ENCODE results near the gene EEF1G.
"Not testable (repeated sequence)": the region's sequence is repeated elsewhere in the genome, so short reads cannot be mapped to it uniquely, and the experiment has no call there.

The EEF1G gene, protein sequence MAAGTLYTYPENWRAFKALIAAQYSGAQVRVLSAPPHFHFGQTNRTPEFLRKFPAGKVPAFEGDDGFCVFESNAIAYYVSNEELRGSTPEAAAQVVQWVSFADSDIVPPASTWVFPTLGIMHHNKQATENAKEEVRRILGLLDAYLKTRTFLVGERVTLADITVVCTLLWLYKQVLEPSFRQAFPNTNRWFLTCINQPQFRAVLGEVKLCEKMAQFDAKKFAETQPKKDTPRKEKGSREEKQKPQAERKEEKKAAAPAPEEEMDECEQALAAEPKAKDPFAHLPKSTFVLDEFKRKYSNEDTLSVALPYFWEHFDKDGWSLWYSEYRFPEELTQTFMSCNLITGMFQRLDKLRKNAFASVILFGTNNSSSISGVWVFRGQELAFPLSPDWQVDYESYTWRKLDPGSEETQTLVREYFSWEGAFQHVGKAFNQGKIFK

DNA sequence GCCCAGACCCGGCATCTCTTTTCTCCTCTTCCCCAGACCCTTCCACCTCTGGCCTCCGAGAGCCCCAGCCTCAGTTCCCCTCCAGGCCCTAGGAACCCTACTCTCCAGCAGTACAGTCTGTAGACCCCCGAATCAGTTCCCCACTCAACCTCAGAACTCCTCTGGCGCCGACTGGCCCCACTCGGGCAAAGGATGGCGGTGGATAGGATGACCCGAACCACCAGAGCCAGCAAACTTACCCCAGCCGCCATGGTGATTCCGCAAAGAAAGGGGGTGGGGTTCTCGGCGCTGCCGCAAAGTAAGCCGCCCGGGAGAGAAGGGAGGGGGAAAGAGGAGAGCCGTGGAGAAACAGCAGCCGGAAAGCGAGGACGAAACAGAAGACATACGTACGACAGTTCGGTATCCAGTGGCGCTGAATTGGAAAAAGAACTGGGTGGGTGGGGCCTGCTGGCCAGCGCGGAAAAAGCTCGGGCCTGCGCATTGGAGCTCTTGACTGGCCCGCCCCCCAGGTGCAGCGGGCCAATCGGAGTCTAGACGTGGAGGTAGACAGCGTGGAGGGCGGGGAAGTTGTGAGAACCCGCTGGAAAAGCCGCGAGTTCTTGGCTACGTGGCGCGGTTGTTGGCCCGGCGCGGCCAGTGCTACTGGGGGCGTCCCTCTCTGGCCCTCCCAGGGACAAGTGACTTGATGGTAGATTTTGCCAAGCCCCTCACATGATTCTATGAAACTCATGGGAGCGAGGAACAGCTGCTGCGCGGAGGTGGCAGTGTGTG is at the start of gene EEF1G:
Gene EEF1G, minus strand, starts transcription at position 300 of the 771 bp plus-strand sequence. Its CDS starts 49 bp downstream, at position 251.
- peak; percentile 100 for DNase-seq

DNA sequence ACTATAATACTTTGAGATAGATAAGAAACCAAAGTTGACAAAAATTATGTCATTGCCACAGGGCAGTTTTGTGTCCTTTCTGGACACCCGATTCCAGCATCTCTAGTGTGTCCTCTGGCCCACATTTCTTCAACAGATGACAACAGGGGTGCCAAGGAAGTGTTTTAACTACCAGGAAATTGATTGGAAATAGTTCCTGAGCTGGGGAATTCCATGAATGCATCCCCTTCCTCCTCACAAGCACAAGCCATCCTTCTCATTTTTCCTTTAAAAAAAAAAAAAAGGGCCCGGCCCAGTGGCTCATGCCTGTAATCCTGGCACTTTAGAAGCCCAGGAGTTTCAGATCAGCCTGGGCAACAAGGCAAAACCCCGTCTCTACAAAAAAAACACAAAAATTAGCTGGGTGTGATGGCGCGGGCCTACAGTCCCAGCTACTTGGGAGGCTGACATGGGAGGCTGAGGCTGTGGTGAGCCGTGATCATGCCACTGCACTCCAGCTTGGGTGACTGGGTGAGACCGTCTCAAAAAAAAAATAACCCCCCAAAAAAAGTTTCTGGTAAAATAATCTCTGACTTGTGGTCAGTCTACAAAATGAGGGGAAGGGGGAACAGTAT is 48.9 kb upstream of the EEF1G start:
- no peak for DNase-seq

DNA sequence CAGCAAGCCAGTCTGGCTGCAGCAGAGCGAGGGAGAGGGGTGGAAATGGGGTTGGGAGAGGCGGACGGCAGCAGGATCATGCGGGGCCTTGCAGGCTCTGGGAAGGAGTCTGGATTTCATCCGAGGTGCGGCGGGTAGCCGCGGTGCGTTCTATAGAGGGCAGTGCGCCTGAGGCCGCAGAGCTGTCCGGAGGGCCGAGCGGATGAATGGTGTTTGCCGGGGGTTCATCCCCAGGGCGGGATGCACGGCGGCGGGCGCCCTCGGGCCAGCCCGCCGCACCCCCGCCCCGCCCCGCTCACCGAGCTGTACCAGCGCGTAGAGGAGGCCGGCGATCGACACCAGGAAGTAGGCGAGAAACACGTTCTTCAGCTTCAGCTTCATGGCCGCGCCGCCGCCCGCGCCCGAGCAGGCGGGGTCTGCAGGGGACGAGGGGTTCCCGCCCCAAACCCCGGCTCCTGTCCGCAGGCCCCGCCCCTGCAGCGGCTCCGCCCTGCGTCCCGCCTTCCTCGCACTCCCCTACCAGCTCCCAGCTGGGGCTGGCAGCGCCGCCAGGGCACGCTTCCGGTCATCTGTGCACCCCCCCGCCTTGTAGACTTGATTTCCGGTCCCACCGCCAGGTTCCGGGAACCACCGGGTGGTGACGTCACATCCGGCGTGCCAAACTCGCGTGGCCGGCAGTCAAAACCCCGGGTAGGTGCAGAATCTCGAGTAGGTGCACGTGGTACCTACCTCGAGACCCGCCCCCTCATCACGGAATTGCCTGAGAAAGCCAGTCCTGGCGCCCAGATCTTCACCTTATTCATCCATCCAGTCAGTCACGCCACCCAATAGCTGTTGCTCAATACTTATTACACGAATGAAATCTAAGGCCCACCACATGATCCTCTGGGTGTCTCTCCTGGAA is 48.1 kb upstream of the EEF1G start, which contains the start of gene B3GAT3:
Gene B3GAT3, minus strand, starts transcription at position 420 of the 904 bp plus-strand sequence. Its CDS starts 39 bp downstream, at position 381.
- peak; percentile 98 for DNase-seq

DNA sequence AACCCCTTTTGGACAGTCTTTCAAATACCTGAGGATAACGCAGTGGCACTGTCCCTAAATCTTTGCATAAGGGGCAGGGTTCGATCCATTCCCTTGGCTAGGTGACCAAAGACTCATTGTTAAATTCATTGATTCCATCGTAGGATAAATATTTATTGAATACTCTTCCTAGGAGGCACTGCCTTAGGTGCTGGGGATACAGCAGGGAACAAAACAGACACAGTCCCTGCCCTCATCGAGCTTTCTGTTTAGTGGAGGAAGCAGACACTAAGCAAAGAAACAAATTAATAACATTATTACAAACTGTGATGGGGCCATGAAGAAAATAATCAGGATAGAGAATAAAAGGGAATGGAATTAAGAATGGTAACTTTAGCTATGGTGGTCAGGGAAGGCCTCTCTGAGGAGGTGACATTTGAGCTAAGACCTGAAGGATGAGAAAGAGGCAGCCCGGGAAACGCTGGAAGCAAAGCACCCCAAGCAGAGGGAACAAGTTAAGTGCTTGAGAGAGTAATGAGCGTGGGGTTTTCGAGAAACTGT is 47.4 kb upstream of the EEF1G start:
- DNase-seq = no peak

DNA sequence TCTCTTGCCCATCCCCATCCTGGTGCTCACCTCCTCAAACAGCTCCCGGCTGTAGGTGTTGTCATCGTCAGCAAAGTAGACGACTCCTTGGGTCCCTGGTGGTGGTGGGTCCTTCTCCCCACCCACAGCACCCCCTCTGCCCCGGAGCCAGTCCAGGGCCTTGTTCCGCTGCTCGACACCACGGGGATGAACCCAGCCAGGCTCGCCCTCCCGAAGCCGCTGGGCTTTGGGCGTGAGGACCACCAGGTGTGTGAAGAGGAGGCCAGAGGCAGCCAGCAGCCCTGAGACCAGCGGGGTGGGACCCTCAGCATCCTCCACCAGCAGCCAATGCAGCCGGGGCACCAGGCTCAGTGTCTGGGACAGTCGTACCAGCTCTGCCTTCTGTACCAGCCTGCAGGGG is 43.3 kb upstream of the EEF1G start:
- DNase-seq = not testable (repeated sequence)

DNA sequence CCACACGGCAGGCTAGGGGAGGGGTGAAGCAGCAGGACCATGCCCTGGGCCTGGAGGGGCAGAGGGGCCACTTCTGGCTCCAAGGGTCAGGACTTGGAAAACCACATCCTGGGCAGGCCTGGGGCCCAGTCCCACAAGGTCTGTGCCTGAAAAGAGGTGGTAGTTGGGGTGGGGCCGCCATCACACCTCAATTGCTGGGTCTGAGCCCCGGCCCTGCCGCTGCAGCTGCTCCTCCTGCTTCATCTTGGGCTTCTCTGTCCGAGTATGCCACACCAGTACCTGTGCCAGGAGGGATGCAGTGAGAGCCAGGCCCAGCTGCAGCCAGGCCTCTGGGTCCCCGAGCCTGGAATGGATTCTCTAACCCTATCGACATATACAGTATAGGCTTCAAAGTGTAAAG is 41.8 kb upstream of the EEF1G start:
- DNase-seq = no peak

DNA sequence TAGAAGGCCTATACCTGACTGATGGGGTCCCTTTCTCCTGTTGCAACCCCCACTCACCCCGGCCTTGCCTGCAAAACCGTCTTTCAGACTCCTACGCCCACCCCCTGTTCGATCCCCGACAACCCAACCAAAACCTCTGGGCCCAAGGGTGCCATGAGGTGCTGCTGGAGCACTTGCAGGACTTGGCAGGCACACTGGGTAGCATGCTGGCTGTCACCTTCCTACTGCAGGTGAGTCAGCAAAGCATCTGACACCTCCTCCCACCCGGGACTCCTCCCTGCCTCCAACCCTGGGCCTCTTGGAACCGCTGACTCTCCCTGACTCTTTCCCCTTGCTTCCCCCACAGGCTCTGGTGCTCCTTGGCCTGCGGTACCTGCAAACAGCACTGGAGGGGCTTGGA is 40.6 kb upstream of the EEF1G start:
- DNase-seq = no peak

DNA sequence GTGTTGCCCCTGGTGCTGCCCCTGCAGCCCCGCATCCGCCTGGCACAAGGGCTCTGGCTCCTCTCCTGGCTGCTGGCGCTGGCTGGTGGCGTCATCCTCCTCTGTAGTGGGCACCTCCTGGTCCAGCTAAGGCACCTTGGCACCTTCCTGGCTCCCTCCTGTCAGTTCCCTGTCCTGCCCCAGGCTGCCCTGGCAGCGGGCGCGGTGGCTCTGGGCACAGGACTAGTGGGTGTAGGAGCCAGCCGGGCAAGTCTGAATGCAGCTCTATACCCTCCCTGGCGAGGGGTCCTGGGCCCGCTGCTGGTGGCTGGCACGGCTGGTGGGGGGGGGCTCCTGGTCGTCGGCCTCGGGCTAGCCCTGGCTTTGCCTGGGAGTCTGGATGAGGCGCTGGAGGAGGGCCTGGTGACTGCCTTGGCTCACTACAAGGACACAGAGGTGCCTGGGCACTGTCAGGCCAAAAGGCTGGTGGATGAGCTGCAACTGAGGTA is 39.6 kb upstream of the EEF1G start:
- no peak for DNase-seq

DNA sequence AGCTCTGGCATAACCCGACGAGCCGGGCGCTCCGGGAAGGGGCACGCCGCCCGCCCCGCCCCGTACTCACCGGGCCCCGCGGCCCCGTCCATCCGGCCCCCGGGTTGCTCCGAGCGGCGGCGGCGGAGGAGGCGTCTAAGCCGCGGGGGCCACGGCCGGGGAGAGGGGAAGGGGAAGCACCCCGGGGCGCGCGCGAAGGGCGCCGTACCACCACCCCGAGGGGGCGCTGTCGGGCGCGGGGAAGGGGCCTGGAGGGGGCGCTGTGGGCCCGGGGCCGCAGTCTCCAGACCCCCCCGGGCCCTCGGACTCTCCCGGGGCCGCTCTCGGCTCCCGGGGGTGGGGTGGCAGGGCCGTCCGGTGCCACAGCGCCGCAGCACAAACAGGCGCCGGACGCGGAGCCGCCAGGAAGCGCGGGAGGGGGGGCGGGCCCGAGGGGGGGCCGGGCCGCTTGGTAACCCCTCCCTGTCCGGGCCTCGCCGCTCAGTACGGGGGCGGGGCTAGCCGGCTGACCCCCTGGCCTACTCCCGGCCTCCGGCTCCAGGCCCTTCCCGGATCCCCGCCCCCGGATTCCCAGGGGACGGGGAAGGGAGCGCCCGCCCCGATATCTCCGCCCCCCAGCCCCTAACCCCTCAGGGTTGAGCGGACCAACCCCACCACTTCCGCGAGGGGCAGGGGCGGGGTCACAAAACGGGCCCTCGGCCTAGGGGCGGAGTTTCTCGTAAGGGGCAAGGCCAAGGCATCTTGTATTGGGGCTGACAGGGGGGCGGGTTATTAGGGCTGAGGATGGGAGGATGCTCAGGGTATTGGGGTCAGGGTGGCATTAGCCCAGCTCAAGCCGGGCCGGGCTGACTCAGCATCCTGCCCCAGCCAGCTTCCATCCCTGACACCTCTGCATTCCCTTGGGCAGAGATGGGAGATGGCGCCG is 38.9 kb upstream of the EEF1G start, which contains the start of the genes EML3 and ROM1:
Gene EML3, minus strand, starts transcription at position 410 of the 925 bp plus-strand sequence. Its CDS starts 318 bp downstream, at position 92.
Gene ROM1, plus strand, starts transcription at position 892 of the 925 bp plus-strand sequence. Its CDS starts 25 bp downstream, at position 917.
- DNase-seq = peak; percentile 93

DNA sequence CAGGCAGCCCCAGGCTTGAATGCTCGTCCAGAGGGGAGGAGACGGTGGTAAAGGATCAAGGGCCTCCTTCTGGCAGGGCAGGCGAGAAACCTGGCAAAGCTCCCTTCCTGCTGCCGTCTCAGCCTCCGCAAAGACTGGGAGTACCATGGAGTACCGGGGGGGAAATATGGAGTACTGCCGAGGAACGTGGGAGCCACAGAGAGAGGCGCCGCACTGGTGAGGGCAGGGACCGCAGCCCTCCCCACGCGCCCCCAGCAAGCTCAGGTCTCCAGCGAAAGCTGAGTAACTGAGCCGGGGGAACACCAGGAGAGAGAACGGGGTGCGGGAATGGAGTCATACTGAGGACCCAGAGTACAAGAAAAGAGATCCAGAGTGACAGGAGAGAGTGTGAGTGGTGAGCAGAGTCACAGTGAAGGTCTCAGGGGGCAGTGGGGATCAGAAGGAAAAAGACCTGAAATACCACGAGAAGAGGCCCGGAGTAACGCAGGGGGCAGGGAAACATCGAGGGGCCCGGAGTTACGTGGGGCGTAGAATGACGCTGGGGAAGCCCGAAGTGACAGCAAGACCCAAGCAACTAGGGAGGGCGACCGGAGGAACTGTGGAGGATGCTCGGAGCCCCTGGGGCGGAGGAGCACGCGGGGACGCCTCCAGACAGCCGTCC is 38.1 kb upstream of the EEF1G start:
- DNase-seq = peak; percentile 63

DNA sequence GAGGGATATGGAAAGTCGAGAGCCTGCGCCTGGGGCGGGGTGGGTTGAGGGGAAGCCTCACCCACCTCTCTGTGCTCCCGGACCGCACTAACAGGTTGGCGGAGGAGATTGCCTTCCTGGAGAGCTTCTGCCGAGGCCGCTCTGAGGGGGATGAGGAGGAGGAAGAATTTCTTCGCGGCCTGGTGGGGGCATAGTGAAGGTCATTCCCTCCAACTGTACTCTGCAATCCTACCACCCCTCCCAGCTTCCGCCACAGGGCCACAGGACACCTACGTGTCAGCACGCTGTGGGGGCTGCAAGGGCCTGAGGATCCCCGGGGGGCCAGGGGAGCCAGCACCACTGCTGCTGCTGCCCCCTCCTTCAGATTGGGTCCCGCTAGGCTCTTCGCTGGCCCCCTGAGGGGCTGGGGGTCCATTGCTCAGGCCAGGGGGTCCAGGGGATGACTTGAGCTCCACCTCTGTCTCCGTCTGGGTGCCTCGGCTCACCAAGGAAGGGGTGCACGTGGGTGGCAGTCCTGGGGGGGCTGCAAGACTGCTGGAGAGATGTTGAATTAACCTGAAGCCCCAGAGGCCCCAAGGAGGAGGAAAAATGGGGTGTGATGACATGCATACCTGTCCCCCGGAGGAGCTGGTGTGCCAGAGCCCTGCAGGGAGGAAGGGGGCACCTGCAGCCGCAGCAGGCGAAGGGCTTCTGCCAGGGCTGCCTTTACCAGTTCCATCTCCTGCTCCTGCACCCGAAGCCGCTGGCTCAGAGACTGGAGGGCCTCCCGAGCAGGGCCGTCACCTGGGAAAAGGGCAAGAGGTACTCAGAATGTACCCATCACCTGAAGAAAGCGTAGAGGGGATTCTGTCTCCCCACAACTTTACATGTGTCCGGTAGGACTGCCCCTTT is 37.4 kb upstream of the EEF1G start:
- no peak for DNase-seq

DNA sequence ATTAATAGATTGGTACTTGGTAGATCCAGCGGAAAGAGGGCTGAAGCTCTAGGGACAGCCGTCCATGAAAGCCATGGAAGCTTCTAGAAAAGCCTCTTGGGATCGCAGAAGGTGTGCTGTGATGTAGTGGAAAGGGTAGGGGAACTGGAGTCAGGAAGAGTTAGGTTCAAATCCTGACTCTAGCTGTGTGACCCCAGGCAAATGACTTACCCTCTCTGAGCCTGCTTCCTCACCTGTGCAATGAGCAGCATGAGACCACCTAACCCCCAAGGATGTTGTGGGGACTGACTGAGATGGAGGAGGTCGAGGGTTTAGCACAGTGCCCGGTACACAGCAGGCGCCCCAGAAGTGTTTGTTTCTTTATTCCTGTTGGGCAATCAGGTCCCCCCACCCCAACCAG is 36.7 kb upstream of the EEF1G start:
- DNase-seq = no peak

DNA sequence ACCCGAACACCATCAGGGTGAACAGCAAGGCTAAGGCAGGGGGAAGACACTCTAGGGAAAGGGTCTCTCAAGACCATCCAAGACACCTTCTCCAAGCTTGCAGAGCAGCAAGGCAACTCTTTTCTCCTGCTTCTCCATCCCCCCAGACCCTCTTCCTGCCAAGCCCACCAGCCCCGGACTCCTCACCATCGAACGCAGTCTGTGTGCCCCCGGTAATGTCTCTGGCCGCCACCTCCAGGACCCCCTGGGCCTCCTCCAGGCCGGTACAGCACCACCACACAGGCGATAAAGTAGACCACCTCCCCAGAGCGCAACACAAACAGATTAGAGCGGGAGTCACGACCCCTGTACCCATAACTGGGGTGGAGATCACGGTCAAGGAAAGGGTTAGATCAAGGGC is 35.1 kb upstream of the EEF1G start:
- no peak for DNase-seq

DNA sequence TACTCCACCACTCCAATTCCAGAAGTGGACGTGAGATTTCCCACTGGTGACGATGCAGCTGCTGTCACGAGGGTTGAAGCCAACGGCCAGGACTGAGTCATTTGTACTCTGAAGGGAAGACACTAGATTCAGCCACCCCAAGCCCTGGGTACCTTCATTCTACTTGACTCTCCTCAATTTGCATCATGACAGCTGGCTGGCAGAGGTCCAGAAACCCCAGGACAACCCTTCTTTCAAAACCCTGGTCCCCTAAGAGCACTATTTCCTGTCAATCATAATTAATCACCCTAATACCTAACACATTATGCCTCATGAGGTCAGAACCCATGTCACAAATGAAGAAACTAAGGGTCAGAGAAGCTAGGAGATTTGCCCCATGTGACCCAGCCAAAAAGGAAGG is 34.0 kb upstream of the EEF1G start:
- peak; percentile 33 for DNase-seq

DNA sequence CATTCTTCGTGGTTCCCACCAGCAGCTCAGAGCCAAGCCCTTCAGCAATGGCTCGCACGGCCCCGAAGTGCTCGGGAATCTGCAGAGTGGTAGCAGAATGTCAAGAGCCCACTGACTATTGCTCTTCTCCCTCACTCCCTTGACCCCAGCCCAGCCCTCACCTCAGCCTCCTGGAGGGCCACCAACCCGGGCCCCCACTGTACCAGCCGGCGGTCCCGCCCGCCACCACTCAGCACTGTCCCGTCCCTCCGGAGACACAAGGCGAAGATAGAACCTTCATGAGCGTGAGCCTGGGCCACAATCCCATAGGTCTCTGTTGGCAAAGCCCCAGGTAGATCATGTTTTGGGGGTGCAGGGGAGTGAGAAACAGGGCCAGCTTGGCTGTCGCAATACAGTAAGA is 32.2 kb upstream of the EEF1G start:
- no peak for DNase-seq

DNA sequence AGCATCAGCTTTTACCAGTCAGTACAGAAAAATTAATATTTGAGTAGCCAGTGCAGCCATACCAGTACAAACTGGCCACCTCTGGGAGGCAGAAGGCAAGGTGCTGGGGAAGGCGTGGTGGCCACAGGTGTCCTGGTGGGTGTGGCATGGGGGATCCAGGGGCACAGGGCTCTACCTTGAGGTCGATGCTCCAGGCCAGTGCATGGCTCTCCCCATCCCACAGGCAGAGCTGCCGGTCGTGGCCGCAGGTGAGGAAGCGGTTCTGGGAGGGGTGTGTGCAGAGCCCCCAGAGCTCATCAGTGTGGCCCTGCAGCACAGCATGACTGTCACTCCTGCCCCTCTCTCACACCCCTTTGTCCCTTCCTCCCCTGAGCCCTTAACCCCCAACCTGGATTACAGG is 31.8 kb upstream of the EEF1G start:
- DNase-seq = no peak

DNA sequence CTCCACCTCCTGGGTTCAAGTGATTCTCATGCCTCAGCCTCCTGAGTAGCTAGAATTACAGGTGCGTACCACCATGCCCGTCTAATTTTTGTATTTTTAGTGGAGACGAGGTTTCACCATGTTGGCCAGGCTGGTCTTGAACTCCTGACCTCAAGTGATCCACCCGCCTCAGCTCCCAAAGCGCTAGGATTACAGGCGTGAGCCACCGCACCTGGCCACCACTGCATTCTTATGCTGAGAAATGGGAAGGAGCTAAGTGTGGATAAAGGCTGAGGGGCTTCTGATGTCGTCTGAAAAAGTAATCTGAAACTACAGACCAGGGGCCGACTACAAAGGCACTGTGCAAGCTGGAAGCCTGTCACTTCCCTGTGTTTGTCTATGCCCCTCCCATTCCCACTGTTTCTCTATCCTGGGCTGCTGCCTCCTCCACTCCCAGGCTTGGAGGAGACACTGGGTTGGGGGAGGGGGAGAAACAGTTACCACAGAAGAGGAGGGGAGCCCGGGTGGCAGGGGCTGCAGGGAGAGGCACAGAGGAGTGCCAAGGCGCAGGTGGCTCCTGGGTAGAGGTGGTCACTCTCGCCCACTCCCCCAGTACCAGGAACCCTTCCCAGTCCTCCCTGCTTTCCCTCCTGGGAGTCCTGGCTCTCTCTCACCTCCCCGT is 30.9 kb upstream of the EEF1G start:
- DNase-seq = no peak

DNA sequence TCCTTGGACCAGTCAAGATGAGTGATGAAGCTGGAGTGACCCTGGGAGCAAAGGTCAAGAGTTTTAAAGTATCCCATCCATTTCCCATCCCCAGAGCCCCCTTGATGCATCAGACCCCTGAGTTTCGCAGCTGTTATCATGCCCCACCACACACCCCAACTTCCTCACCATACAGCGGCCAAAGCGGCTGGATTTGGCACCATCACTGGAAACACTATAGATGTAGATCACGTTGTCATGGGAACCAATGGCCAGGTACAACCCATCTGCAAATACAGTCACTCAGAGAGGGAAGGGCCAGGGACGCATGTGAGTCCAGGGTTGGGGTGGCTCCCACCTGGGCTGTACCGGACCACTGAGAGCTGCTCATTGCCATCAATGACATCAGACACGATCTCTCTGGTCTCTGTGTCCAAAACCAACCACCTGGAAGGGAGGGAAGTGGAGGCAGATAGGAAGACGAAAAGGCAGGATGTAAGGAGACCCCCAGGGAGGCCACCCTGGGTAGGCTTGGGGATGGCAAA is 30.1 kb upstream of the EEF1G start:
- no peak for DNase-seq
